Measurements from ENCODE around the gene DCAF4L1.

The DCAF4L1 gene, protein sequence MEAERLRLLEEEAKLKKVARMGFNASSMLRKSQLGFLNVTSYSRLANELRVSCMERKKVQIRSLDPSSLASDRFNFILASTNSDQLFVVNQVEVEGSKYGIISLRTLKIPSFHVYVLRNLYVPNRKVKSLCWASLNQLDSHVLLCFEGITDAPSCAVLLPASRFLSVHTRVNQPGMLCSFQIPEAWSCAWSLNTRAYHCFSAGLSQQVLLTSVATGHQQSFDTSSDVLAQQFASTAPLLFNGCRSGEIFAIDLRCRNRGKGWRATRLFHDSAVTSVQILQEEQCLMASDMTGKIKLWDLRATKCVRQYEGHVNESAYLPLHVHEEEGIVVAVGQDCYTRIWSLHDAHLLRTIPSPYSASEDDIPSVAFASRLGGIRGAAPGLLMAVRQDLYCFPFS

DNA sequence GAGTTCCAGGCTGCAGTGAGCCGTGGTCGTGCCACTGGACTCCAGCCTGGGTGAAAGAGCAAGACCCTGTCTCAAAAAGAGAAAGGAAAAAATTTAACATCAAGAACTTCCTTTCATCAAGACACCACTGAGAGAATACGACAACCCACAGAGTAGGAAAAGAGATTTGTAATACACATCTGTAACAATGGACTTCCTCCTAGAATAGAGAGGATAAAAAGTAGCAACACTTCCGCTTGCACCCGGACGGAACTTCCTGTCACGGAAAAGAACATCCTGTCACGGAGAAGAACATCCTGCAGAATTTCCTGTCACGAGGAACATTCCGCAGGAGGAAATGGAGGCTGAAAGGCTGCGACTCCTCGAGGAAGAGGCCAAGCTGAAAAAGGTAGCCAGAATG lies at the start of gene DCAF4L1:
Gene DCAF4L1, plus strand, starts transcription at position 301 of the 400 bp plus-strand sequence. Its CDS starts 37 bp downstream, at position 338.
- Histone ChIP-seq H3K4me1 (peaks cover 0 to 18% (median 0%) of the 10 kb centered on the region in 10 experiments; a peak in 7 of 20 replicates), H3K27me3 (no peaks in the 10 kb centered on the region), H3K4me3 (no peak within 1 kb of the TSS), H3K4me2 (no peak within 1 kb of the TSS), H3K9me3 (replicated peaks in 1 of 11) (no peaks in the 10 kb centered on the region; a peak in 1 of 22 replicates), H3K9ac (no peak within 1 kb of the TSS), H3K36me3 (no peaks in the 10 kb centered on the region), H3K27ac (no peak within 1 kb of the TSS), H4K20me1 (no peaks in the 10 kb centered on the region)
- no peak for TF ChIP-seq Cebpa-rat (IDR thresholded peaks at IDR 0.05)

DNA sequence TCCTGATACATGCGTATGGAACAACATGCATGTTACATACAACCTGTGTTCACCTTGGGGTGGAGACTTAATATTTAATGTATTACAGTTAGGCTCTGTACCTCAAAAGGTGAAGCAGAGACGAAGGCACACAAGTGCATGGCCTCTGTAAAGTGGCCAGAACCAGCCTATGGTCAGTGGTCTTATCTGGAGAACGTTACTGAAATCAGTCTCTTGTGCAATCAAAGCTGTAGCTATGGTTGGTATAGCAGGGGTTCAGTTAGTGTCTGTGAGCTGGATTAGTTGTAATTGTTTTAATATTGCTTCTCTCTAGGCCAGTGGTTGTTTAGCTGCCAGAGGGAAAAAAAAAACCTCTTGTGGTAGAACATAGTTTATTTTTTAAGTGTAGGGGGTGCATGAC lies 48.6 kb upstream of the DCAF4L1 start:
- no peak overlapping the region for H3K9ac ChIP-seq
- peaks cover 6 to 26% (median 21%) of the 10 kb centered on the region in 11 experiments; a peak in 16 of 22 replicates for H4K20me1 ChIP-seq
- H3K4me3 ChIP-seq = no peak overlapping the region
- TF ChIP-seq Cebpa-rat (IDR thresholded peaks at IDR 0.05) = no peak
- peaks cover 0 to 20% (median 7%) of the 10 kb centered on the region in 11 experiments; a peak in 12 of 22 replicates for H3K36me3 ChIP-seq
- peaks cover 15 to 26% (median 19%) of the 10 kb centered on the region in 10 experiments for H3K4me1 ChIP-seq
- H3K9me3 ChIP-seq (replicated peaks in 1 of 11) = peaks cover 0 to 5% (median 0%) of the 10 kb centered on the region in 11 experiments; a peak in 2 of 22 replicates
- no peaks in the 10 kb centered on the region for H3K27me3 ChIP-seq
- no peak overlapping the region for H3K27ac ChIP-seq
- no peak overlapping the region for H3K4me2 ChIP-seq

DNA sequence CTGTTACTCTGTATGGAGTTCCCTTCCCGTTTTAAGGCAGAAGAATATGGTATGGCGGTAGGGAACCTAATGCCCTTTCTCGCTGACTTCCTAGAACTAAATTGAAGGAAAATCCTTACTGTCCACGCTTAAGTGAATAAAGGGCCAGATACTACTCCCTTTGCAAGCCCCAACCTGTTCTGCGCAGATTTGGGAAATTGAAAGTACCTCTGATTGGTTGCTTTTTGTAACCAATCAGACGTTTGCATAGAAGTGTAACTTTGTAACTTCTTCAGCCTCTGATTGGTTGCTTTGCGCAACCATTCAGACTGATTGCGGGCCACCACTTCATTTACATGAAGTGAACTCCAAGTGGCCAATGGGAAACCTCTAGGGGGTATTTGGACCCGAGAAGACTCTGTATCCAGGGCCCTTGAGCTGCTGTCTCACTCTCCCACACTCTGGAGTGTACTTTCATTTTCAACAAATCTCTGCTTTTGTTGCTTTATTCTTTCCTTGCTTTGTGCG lies 47.5 kb upstream of the DCAF4L1 start:
- peaks cover 6 to 30% (median 14%) of the 10 kb centered on the region in 11 experiments for H3K36me3 ChIP-seq
- 0 out of 20 replicates have a peak overlapping the region, but pooled peaks of 1 of the 10 experiments have one; percentile 91 for H3K4me3 ChIP-seq
- peak overlapping the region in 2 of 11 experiments; percentile 41 to 64; a peak in 2 of 22 replicates for H3K4me2 ChIP-seq
- H3K27me3 ChIP-seq = no peaks in the 10 kb centered on the region
- peaks cover 0 to 5% (median 0%) of the 10 kb centered on the region in 11 experiments; a peak in 2 of 22 replicates for H3K9me3 ChIP-seq (replicated peaks in 1 of 11)
- H3K27ac ChIP-seq = no peak overlapping the region
- peaks cover 7 to 36% (median 31%) of the 10 kb centered on the region in 11 experiments; a peak in 20 of 22 replicates for H4K20me1 ChIP-seq
- no peak overlapping the region for H3K9ac ChIP-seq
- H3K4me1 ChIP-seq = peaks cover 17 to 37% (median 25%) of the 10 kb centered on the region in 10 experiments
- no peak; a peak in 1 of 22 replicates for TF ChIP-seq Cebpa-rat (IDR thresholded peaks at IDR 0.05)

DNA sequence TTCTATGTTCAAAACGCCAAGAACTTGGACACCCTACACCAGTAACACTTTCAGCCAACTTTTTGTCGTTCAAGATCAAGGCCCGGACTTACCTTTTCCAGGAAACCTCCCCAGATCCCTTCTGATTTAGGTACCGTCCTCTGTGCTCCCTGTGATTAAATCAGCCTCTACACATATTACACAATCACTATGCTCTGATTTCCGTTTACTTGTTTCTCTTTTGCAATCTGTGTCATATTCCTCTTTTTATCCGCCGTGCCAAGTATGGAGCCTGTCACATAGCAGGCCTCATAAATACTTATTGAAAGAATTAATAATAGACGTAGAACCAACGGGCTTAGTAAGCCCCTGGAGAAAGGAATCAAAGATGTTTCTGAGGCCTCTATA lies 47.0 kb upstream of the DCAF4L1 start:
- Histone ChIP-seq H4K20me1 (peaks cover 11 to 41% (median 33%) of the 10 kb centered on the region in 11 experiments; a peak in 20 of 22 replicates), H3K36me3 (peaks cover 10 to 35% (median 18%) of the 10 kb centered on the region in 11 experiments), H3K27ac (peak overlapping the region in 6 of 11 experiments; percentile 82 to 95 (median 86); a peak in 11 of 22 replicates), H3K27me3 (no peaks in the 10 kb centered on the region), H3K4me2 (peak overlapping the region; percentile 39 to 98 (median 64); a peak in 20 of 22 replicates), H3K9ac (peak overlapping the region in 1 of 11 experiments; percentile 87; a peak in 2 of 22 replicates), H3K9me3 (replicated peaks in 1 of 11) (peaks cover 0 to 5% (median 0%) of the 10 kb centered on the region in 11 experiments; a peak in 2 of 22 replicates), H3K4me1 (peaks cover 18 to 41% (median 28%) of the 10 kb centered on the region in 10 experiments), H3K4me3 (peak overlapping the region; percentile 79 to 92 (median 88))
- TF ChIP-seq Cebpa-rat (IDR thresholded peaks at IDR 0.05) = peak in 5 of 11 experiments; percentile 11 to 66 (median 39); a peak in 5 of 22 replicates

GRCh38 chr4:41934901-41935651 lies 46.5 kb upstream of the DCAF4L1 start, which contains the start of gene TMEM33:
TSS of gene TMEM33 (plus strand) at chr4:41935429. CDS start at chr4:41935485, 56 bp downstream.
- H3K4me1 ChIP-seq = peaks cover 18 to 46% (median 28%) of the 10 kb centered on the region in 10 experiments
- peak within 1 kb of the TSS; percentile 70 to 95 (median 85) for H3K27ac ChIP-seq
- TF ChIP-seq Cebpa-rat (IDR thresholded peaks at IDR 0.05) = no peak
- peaks cover 16 to 40% (median 24%) of the 10 kb centered on the region in 11 experiments for H3K36me3 ChIP-seq
- H3K4me2 ChIP-seq = peak within 1 kb of the TSS; percentile 84 to 100 (median 94)
- peaks cover 12 to 47% (median 33%) of the 10 kb centered on the region in 11 experiments; a peak in 20 of 22 replicates for H4K20me1 ChIP-seq
- H3K4me3 ChIP-seq = peak within 1 kb of the TSS; percentile 79 to 92 (median 88)
- H3K9ac ChIP-seq = peak within 1 kb of the TSS; percentile 82 to 90 (median 87)
- H3K27me3 ChIP-seq = no peaks in the 10 kb centered on the region
- H3K9me3 ChIP-seq (replicated peaks in 1 of 11) = peaks cover 0 to 5% (median 0%) of the 10 kb centered on the region in 11 experiments; a peak in 2 of 22 replicates

GRCh38 chr4:41935652-41936021 lies 45.9 kb upstream of the DCAF4L1 start:
- Histone ChIP-seq H3K9ac (peak overlapping the region; percentile 82 to 90 (median 87)), H3K36me3 (peaks cover 22 to 46% (median 30%) of the 10 kb centered on the region in 11 experiments), H3K4me2 (peak overlapping the region; percentile 84 to 100 (median 94)), H3K9me3 (replicated peaks in 1 of 11) (peaks cover 0 to 5% (median 0%) of the 10 kb centered on the region in 11 experiments; a peak in 2 of 22 replicates), H3K4me3 (peak overlapping the region; percentile 79 to 92 (median 88)), H4K20me1 (peaks cover 12 to 52% (median 36%) of the 10 kb centered on the region in 11 experiments; a peak in 20 of 22 replicates), H3K27me3 (no peaks in the 10 kb centered on the region), H3K27ac (peak overlapping the region; percentile 70 to 95 (median 85)), H3K4me1 (peaks cover 18 to 46% (median 28%) of the 10 kb centered on the region in 10 experiments)
- no peak for TF ChIP-seq Cebpa-rat (IDR thresholded peaks at IDR 0.05)

- H3K9me3 ChIP-seq (replicated peaks in 1 of 11) = peaks cover 0 to 2% (median 0%) of the 10 kb centered on the region in 11 experiments; a peak in 2 of 22 replicates
- H3K27ac ChIP-seq = peak overlapping the region in 1 of 11 experiments; percentile 8; a peak in 1 of 22 replicates
- H3K4me2 ChIP-seq = peak overlapping the region in 6 of 11 experiments; percentile 28 to 100 (median 61); a peak in 9 of 22 replicates
- no peaks in the 10 kb centered on the region for H3K27me3 ChIP-seq
- no peak overlapping the region for H3K4me3 ChIP-seq
- peaks cover 12 to 86% (median 62%) of the 10 kb centered on the region in 11 experiments; a peak in 20 of 22 replicates for H4K20me1 ChIP-seq
- H3K36me3 ChIP-seq = peaks cover 49 to 81% (median 64%) of the 10 kb centered on the region in 11 experiments
- H3K4me1 ChIP-seq = peaks cover 18 to 46% (median 28%) of the 10 kb centered on the region in 10 experiments
- TF ChIP-seq Cebpa-rat (IDR thresholded peaks at IDR 0.05) = peak in 8 of 11 experiments; percentile 40 to 81 (median 65); a peak in 11 of 22 replicates
- no peak overlapping the region for H3K9ac ChIP-seq
Measured at GRCh38 chr4:41939016-41939626, 42.4 kb upstream of the DCAF4L1 start.
